Stimulated activated CD8-positive, alpha-beta memory T cell treated with anti-CD3 and anti-CD28 coated beads, Interleukin-12 subunit alpha, Interleukin-12 subunit beta, amount 100 ng/mL, for 24 hours (primary cell): ENCODE results near the gene PLET1.
"Not testable (repeated sequence)": the region's sequence is repeated elsewhere in the genome, so short reads cannot be mapped to it uniquely, and the experiment has no call there.

ENCODE experiments used
- DNase-seq: peaks from one replicate; pipeline ENCODE4 v3.0.0-alpha.2; 2020; ENCODE audit errors: extremely low read depth

Gene PLET1

GRCh38 chr11:112212290-112212689 lies 48.4 kb downstream of the PLET1 start:
- DNase-seq: no peak

DNA sequence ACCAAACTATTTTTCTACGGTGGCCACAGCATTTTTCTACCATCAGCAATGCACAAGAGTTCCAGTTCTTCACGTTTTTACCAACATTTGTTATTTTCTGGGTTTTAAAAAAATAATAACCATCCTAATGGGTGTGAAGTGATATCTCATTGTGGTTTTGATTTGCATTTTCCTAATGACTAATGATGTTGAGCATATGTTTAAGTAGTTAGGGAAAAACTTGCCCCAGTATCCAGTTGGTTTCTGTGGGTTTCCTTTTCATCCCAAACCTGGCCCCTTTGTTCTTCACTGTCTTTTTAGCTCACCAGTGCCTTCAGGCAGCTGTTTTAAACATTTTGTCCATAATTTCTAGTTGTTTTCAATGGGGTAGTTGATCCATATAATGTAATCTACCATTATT lies 49.1 kb downstream of the PLET1 start:
- no peak for DNase-seq

DNA sequence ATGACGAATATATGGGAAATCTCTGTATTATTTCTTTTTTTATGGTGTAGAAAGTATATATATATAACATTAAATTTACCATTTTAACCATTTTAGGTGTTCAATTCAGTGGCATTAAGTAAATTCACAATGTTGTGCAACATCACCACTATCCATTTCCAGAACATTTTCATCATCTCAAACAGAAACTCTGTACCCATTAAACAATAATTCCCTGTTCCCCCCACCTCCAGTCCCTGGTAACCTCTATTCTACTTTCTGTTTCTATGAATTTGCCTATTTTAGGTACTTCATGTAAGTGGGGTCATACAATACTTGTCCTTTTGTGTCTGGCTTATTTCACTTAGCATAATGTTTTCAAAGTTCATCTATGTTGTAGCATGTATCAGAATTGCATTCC lies 49.8 kb downstream of the PLET1 start:
- DNase-seq: no peak

DNA sequence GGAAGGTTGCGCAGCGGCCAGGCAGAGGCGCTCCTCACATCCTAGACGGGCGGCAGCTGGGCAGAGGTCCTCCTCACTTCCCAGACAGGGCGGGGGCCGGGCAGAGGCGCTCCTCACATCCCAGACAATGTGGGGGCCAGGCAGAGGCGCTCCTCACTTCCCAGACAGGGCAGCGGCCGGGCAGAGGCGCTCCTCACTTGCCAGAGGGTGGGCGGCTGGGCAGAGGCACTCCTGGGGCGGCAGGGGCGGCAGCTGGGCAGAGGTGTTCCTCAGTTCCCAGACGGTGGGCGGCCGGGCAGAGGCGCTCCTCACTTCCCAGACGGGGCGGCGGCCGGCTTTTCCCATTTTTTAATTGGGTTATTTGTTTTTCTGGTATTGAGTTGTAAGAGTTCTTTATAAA lies 54.6 kb downstream of the PLET1 start:
- no peak for DNase-seq

DNA sequence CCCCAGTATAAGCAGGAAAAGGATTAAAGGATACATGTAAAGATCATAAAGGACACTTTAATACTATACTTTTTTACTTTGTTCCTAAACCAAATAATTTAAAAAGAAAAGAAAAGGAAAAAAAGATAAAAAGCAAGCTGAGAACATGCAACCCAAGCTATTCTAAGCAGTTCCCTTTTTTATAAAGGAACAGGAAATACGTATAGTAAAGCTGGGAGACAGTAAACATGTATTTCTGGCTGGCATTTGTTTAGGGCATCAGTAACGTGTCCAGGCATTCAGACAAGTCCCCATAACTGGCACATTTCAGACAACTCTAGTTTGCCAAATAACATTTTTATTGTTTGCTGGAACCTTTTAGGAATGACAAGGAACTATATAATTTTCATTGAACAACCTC lies 60.4 kb downstream of the PLET1 start:
- no peak for DNase-seq

- not testable (repeated sequence) for DNase-seq
Observed at GRCh38 chr11:112199101-112199500, 61.6 kb downstream of the PLET1 start.
